Thyroid gland (tissue), 4 donors: ENCODE results near the gene ADPRM. TPM values are rescaled to one million over a fixed set of nuclear protein-coding genes. Genes with fewer than 3 reads are reported as not detected.

Experiments
- DNase-seq, 2 donors: peaks; one replicate each; pipeline ENCODE4 v3.0.0-alpha.2; 2019
- H3K27ac ChIP-seq, 3 donors: fragments of 200-600 bp; sonication (generic); 1 replicate in 2 of 3; 2 replicates in 1 of 3; pipeline ENCODE4 v1.5.1; 2016 to 2019; ENCODE audit warnings: mild to moderate bottlenecking in 1 of 3, moderate library complexity in 1 of 3
- H3K27me3 ChIP-seq: fragments of 200-600 bp; sonication (generic); one replicate; pipeline ENCODE4 v1.5.1; 2019
- H3K36me3 ChIP-seq, 2 donors: fragments of 200-600 bp; sonication (generic); one replicate each; pipeline ENCODE4 v1.5.1; 2016 to 2019
- H3K4me1 ChIP-seq, 2 donors: fragments of 200-600 bp; sonication (generic); one replicate each; pipeline ENCODE4 v1.5.1; 2017 to 2019
- H3K4me3 ChIP-seq, 3 donors: fragments of 200-600 bp; sonication (generic); replicated peaks in 1 of 3; 1 replicate in 2 of 3; 2 replicates in 1 of 3; pipeline ENCODE4 v1.5.1; 2016; ENCODE audit warnings: mild to moderate bottlenecking in 1 of 3
- H3K9me3 ChIP-seq: fragments of 200-600 bp; sonication (generic); one replicate; pipeline ENCODE4 v1.5.1; 2017
- POLR2A ChIP-seq, 2 donors: fragments of 450-650 bp; IDR thresholded peaks; one replicate each; pipeline ENCODE4 v1.6.1; 2017; ENCODE audit warnings: antibody characterized with exemption in 2 of 2, mild to moderate bottlenecking in 2 of 2, moderate library complexity in 1 of 2
- WGBS, 2 donors: methylation state at CpG; one replicate each; pipeline ENCODE4 v1.1.5; 2017; 5-methylcytosine and 5-hydroxymethylcytosine counted together
- intact Hi-C: fragments of 100-400 bp; cut with DNase I; formaldehyde crosslinking; loops from one replicate; pipeline ENCODE4 v1.15.1; 2023
- total RNA-seq, 4 donors: library from RNA; depleted of rRNA; stranded (reverse); fragments of >200 nt; gene quantifications; one replicate each; pipeline ENCODE4 v1.2.3, GENCODE V29; 2016
- TF ChIP-seq, protein P1 (sequence below), 6 experiments: fragments of 200-600 bp in 3 of 6; fragments of 450-650 bp in 3 of 6; sonication (generic) in 3 of 6; IDR thresholded peaks; one replicate each; pipeline ENCODE4 v1.5.1; 2016 to 2019; ENCODE audit warnings: antibody characterized with exemption in 6 of 6, mild to moderate bottlenecking in 2 of 6, inconsistent platforms in 1 of 6, moderate library complexity in 1 of 6

ADPRM gene
- total RNA-seq, 4 donors from 2014 or later = 16.3 to 21.4 (median 19.4) TPM

DNA sequence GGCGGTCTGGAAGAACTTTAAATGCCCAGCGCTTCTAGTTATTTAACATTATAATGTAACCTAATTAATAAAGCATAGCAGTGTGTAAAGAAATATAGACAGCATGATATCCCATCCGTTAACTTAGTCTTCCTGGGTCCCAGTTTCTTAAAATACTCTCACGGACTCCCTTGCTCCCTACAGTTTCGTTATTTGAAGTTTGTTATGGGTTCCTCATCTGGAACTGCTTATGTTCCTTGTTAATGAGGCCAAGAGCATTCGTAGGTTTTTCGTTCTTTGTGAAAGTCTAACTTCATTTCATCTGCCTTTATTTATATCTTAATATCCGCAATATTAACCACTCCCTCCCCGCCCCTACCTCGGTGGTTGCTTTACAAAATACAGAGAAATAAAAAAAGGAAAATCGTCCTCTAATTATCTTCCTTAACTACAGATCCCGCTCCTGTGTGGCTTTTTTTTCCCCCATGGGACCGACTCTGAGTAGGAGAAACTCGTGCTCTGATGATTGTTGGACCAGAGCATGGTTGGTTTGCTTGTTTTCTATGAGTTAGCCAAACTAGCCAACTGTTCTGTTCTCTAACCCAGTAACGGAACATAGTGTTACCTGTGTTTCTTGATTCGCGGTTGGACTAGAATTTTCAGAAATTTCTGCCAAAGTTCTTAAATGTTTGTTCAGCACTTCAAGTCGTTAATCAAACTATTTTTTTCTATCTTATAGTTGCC is 863 bp downstream of the ADPRM start:
- intact Hi-C loops = no loop called here
- 15 to 25% methylated on average over 18 of the region's 18 CpGs for WGBS, 2 donors
- peak overlapping the region; percentile 82 to 90 (median 84) for H3K27ac ChIP-seq

DNA sequence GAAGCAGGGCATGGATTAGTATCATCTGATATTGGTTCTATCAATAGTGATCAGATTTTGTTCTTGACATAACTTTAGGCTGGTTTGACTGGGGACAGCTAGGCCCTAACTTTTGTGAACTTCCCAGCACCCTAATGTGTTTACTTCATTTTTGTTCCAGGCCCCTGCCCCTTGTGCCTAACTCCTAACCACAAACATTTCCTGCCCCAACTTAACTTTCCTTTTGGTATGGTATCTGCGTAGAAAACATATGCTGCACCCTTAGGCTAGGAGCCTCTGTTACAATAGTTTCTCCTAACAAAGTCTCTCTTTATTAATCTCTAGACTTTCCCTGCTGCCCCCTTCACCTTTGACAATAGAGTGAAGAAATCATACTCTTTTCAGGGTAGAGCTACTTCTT is 2.5 kb downstream of the ADPRM start:
- H3K4me3 ChIP-seq = no peak overlapping the region
- no peaks in the 10 kb centered on the region for H3K27me3 ChIP-seq
- H3K9me3 ChIP-seq = no peaks in the 10 kb centered on the region
- WGBS, 2 donors = 85 to 88% methylated on average over 1 of the region's 1 CpG
- peak overlapping the region in 2 of 3 donors; percentile 26 to 35 for H3K27ac ChIP-seq
- H3K4me1 ChIP-seq = peaks cover 22 to 34% of the 10 kb centered on the region in 2 donors
- no peak for DNase-seq
- no peak for TF ChIP-seq POLR2A (IDR thresholded peaks at IDR 0.05)
- TF ChIP-seq, protein P1, sequence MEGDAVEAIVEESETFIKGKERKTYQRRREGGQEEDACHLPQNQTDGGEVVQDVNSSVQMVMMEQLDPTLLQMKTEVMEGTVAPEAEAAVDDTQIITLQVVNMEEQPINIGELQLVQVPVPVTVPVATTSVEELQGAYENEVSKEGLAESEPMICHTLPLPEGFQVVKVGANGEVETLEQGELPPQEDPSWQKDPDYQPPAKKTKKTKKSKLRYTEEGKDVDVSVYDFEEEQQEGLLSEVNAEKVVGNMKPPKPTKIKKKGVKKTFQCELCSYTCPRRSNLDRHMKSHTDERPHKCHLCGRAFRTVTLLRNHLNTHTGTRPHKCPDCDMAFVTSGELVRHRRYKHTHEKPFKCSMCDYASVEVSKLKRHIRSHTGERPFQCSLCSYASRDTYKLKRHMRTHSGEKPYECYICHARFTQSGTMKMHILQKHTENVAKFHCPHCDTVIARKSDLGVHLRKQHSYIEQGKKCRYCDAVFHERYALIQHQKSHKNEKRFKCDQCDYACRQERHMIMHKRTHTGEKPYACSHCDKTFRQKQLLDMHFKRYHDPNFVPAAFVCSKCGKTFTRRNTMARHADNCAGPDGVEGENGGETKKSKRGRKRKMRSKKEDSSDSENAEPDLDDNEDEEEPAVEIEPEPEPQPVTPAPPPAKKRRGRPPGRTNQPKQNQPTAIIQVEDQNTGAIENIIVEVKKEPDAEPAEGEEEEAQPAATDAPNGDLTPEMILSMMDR (IDR thresholded peaks at IDR 0.05) = no peak
- intact Hi-C loops = no loop called here
- peaks cover 0 to 2% of the 10 kb centered on the region in 2 donors for H3K36me3 ChIP-seq

More for the DNA sequence above, 863 bp downstream of the ADPRM start:
- H3K27me3 ChIP-seq = no peaks in the 10 kb centered on the region
- TF ChIP-seq, protein P1 (IDR thresholded peaks at IDR 0.05) = no peak
- peak in 1 of 2 donors; percentile 22 for TF ChIP-seq POLR2A (IDR thresholded peaks at IDR 0.05)
- DNase-seq = peak; percentile 13 to 14
- peak overlapping the region; percentile 59 to 96 (median 79) for H3K4me3 ChIP-seq
- H3K4me1 ChIP-seq = peaks cover 22 to 34% of the 10 kb centered on the region in 2 donors
- peaks cover 0 to 4% of the 10 kb centered on the region in 2 donors for H3K36me3 ChIP-seq
- H3K9me3 ChIP-seq = no peaks in the 10 kb centered on the region

DNA sequence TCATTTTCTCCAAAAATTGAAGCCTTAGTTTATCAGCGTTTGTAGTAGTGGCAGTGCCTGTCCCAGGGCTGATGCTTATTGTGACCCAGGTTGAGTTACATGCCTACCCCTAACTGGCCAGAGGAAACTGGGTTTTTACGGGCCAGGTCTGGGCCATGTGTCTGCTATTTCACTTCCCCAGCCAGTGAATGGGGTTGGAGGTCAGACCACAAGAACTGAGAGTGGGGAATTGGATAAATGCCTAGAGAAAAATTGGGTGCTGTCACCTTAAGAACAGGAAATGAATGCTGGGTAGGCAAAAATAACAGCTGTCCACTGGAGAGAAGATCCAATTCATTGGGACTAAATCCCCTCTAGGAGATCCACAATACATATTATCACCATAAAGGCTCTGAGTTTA is 5.2 kb downstream of the ADPRM start:
- no peaks in the 10 kb centered on the region for H3K27me3 ChIP-seq
- peaks cover 13 to 21% of the 10 kb centered on the region in 2 donors for H3K36me3 ChIP-seq
- H3K4me3 ChIP-seq = no peak overlapping the region
- no peak for DNase-seq
- 56 to 75% methylated on average over 2 of the region's 2 CpGs for WGBS, 2 donors
- no peak overlapping the region for H3K27ac ChIP-seq
- H3K4me1 ChIP-seq = peaks cover 15 to 26% of the 10 kb centered on the region in 2 donors
- H3K9me3 ChIP-seq = no peaks in the 10 kb centered on the region
- intact Hi-C loops = no loop called here
- TF ChIP-seq POLR2A (IDR thresholded peaks at IDR 0.05) = no peak
- TF ChIP-seq, protein P1 (IDR thresholded peaks at IDR 0.05) = no peak

DNA sequence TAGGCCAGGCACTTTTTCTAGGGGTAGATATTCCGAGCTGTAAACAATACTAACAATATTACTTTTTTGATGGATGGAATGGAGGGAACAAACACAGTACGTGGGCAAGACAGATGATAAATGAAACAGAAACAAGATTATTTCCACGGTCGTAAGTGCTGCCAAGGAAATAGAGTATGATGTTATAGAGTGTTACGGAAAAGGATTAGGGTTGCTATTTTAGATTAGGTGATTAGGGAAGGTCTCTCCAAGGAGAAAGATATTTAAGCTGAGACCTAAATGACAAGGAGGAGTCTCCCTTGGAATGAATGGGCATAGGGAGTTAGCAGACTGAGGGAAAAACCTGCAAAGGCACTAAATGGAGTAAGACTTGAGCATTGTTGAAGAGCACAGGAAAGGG is 8.3 kb downstream of the ADPRM start:
- WGBS, 2 donors = 91 to 92% methylated on average over 5 of the region's 5 CpGs
- Histone ChIP-seq H3K4me1 (peaks cover 6 to 9% of the 10 kb centered on the region in 2 donors), H3K27me3 (no peaks in the 10 kb centered on the region), H3K4me3 (no peak overlapping the region), H3K36me3 (peaks cover 17 to 28% of the 10 kb centered on the region in 2 donors), H3K27ac (no peak overlapping the region), H3K9me3 (no peaks in the 10 kb centered on the region)
- intact Hi-C loops = loop anchor here (5.0 kb wide), 1 partner anchor 612 kb away; no protein-coding TSS in a partner anchor
- DNase-seq = no peak
- no peak for TF ChIP-seq POLR2A (IDR thresholded peaks at IDR 0.05)
- TF ChIP-seq, protein P1 (IDR thresholded peaks at IDR 0.05) = no peak

DNA sequence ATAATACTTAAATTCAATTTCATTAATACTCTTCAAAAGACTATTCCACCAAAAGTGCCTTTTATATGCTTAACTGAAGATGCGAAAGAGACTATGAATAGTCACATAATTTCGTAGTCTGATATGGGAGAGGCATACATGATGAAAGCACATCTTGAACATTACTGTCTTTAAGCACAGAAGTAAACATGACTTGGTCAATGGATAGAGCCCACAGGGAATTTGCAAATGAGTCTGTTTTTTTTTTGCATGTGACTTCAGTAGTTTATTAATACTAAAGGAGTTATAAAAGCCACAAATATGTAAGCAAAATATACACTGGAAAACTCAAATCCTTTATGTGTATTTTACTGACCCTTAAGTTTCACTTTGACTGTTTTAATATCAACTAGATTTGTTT is 15.9 kb downstream of the ADPRM start:
- no peak for DNase-seq
- H3K4me3 ChIP-seq = no peak overlapping the region

More for the DNA sequence above, 15.9 kb downstream of the ADPRM start:
- WGBS, 2 donors = 93 to 97% methylated on average over 2 of the region's 2 CpGs
- H3K27me3 ChIP-seq = no peaks in the 10 kb centered on the region
- no peaks in the 10 kb centered on the region for H3K4me1 ChIP-seq
- H3K9me3 ChIP-seq = no peaks in the 10 kb centered on the region
- peaks cover 14 to 20% of the 10 kb centered on the region in 2 donors for H3K36me3 ChIP-seq
- H3K27ac ChIP-seq = no peak overlapping the region
- TF ChIP-seq, protein P1 (IDR thresholded peaks at IDR 0.05) = no peak
- no peak for TF ChIP-seq POLR2A (IDR thresholded peaks at IDR 0.05)
- intact Hi-C loops = no loop called here
